HG03135 (cell line): ENCODE results near the gene BCAS3.

Experiments
- ATAC-seq: cut with Tn5 transposase; IDR thresholded peaks from one replicate; pipeline ENCODE4 v1.9.1; 2021; ENCODE audit warnings: mild to moderate bottlenecking, moderate library complexity; ENCODE audit not compliant: unreplicated experiment

Gene BCAS3

GRCh38 chr17:61368832-61369450 is 691.3 kb downstream of the BCAS3 start:
- no peak for ATAC-seq

GRCh38 chr17:61369751-61370150 is 692.1 kb downstream of the BCAS3 start:
- no peak for ATAC-seq

- no peak for ATAC-seq
Observed at GRCh38 chr17:61371179-61371578, 693.5 kb downstream of the BCAS3 start.

- no peak for ATAC-seq
Observed at GRCh38 chr17:61371606-61372005, 694.0 kb downstream of the BCAS3 start.

- no peak for ATAC-seq
Observed at GRCh38 chr17:61372436-61372835, 694.8 kb downstream of the BCAS3 start.

GRCh38 chr17:61376931-61377838 is 699.5 kb downstream of the BCAS3 start:
- no peak for ATAC-seq

- ATAC-seq, result no peak
Observed at GRCh38 chr17:61378658-61379456, 701.2 kb downstream of the BCAS3 start.

GRCh38 chr17:61379457-61380216 is 702.0 kb downstream of the BCAS3 start:
- no peak for ATAC-seq

- ATAC-seq, result no peak
Observed at GRCh38 chr17:61380217-61380835, 702.7 kb downstream of the BCAS3 start.

- ATAC-seq, result no peak
Observed at GRCh38 chr17:61380836-61381525, 703.3 kb downstream of the BCAS3 start.

GRCh38 chr17:61381537-61381936 is 703.9 kb downstream of the BCAS3 start:
- ATAC-seq, result no peak

GRCh38 chr17:61382796-61383688 is 705.4 kb downstream of the BCAS3 start:
- no peak for ATAC-seq

- ATAC-seq, result no peak
Observed at GRCh38 chr17:61383689-61384201, 706.1 kb downstream of the BCAS3 start.

- no peak for ATAC-seq
Observed at GRCh38 chr17:61384354-61384691, 706.7 kb downstream of the BCAS3 start.

- ATAC-seq, result no peak
Observed at GRCh38 chr17:61384692-61385576, 707.3 kb downstream of the BCAS3 start.

GRCh38 chr17:61385577-61386236 is 708.1 kb downstream of the BCAS3 start:
- no peak for ATAC-seq

GRCh38 chr17:61386251-61386650 is 708.6 kb downstream of the BCAS3 start:
- ATAC-seq, result no peak
